ENCODE data around the gene CCNYL1.
"Not testable (repeated sequence)": the region's sequence is repeated elsewhere in the genome, so short reads cannot be mapped to it uniquely, and the experiment has no call there.

Gene CCNYL1

DNA sequence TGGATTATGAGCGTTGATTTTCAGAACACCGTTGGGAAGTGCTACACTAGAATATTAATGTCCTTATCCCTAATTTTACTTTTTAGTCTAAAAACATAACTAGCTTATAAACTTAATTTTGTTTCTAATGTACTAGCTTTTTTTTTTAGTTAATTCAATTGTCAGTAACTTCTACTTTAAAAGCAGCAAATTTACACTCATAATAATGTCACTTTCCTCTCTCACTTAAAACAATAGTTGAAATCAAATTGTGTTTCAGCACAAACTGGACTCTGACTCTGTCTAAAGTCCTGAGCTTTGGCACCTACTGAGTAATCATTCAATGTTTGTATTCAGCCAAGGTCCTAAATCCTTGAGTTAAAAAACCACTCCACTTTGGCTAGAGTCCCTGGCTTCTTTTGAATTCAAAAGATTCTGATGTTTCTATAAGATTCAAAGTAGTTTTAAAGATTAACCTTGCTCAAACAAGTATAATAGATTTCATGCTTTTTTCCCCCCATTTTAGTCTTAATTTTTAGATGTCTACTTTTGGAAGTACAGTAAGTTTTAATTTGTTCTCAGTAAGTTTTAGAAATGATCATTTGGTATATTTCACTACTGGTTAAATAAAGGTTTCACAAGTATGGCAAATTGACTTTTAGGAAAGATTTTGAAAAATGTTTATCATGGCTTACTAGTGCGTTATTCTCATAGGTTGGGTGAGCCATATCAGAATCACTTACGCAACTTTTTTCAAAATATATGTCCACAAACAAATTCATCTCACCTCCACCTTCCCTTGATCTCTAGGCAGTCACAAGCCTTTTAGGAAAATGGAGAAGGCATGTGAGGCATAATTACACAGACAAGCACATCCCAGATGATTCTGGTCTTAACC is 23.4 kb downstream of the CCNYL1 start:
- H3K4me3 ChIP-seq (replicated peaks; ENCODE audit: low read depth, low read length), result no peak overlapping the region
- TF ChIP-seq, protein P1, sequence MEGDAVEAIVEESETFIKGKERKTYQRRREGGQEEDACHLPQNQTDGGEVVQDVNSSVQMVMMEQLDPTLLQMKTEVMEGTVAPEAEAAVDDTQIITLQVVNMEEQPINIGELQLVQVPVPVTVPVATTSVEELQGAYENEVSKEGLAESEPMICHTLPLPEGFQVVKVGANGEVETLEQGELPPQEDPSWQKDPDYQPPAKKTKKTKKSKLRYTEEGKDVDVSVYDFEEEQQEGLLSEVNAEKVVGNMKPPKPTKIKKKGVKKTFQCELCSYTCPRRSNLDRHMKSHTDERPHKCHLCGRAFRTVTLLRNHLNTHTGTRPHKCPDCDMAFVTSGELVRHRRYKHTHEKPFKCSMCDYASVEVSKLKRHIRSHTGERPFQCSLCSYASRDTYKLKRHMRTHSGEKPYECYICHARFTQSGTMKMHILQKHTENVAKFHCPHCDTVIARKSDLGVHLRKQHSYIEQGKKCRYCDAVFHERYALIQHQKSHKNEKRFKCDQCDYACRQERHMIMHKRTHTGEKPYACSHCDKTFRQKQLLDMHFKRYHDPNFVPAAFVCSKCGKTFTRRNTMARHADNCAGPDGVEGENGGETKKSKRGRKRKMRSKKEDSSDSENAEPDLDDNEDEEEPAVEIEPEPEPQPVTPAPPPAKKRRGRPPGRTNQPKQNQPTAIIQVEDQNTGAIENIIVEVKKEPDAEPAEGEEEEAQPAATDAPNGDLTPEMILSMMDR (IDR thresholded peaks at IDR 0.05; ENCODE audit: low read length, missing control alignments), result no peak
- no peak for DNase-seq (ENCODE audit: low read depth)

DNA sequence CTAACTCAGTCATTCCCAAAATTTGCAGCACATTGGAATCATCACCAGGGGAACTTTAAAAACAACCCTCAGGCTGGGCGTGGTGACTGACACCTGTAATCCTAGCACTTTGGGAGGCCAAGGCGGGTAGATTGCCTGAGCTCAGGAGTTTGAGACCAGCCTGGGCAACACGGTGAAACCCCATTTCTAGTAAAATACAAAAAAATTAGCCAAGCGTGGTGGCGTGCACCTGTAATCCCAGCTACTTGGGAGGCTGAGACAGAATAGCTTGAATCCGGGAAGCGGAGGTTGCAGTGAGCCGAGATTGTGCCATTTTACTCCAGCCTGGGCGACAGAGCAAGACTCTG is 24.0 kb downstream of the CCNYL1 start:
- not testable (repeated sequence) for H3K4me3 ChIP-seq (replicated peaks; ENCODE audit: low read depth, low read length); DNase-seq (ENCODE audit: low read depth)

DNA sequence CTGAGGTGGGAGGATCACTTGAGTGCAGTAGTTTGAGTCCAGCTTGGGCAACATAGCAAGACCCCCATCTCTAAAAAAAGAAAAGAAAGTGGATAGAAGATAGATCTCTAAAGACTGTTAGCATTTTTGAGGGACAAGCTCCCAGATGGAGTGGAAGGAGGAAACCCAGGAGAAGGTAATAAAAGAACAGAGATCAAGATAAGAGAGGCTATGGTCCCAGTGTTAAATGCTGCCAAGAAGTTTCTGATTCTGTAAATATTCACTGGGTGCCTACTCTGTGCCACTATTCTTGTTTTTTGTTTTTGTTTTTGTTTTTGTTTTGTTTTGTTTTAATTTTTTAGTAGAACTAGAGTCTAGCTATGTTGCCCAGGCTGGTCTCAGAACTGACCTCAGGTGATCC is 32.1 kb downstream of the CCNYL1 start:
- no peak overlapping the region for H3K4me3 ChIP-seq (replicated peaks; ENCODE audit: low read depth, low read length)
- DNase-seq (ENCODE audit: low read depth), result no peak
- TF ChIP-seq, protein P1 (IDR thresholded peaks at IDR 0.05; ENCODE audit: low read length, missing control alignments), result no peak

DNA sequence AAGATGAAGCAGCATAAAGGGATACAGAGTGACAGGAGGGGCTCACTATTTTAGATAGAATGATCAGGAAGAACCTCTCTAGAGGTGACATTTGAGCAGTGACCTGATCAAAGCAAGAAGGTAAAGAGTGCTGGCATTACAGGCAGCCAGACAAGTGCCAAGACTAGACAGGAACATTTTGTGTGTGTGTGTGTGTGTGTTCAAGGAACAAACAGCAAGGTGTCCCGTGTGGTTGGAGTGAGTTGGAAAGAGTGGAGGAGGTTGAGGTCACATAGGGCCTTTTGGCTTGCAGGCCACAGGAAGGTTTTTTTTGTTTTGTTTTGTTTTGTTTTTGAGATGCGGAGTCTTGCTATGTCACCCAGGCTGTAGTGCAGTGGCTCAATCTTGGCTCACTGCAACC is 32.6 kb downstream of the CCNYL1 start:
- TF ChIP-seq, protein P1 (IDR thresholded peaks at IDR 0.05; ENCODE audit: low read length, missing control alignments), result no peak
- DNase-seq (ENCODE audit: low read depth), result no peak
- H3K4me3 ChIP-seq (replicated peaks; ENCODE audit: low read depth, low read length), result no peak overlapping the region

DNA sequence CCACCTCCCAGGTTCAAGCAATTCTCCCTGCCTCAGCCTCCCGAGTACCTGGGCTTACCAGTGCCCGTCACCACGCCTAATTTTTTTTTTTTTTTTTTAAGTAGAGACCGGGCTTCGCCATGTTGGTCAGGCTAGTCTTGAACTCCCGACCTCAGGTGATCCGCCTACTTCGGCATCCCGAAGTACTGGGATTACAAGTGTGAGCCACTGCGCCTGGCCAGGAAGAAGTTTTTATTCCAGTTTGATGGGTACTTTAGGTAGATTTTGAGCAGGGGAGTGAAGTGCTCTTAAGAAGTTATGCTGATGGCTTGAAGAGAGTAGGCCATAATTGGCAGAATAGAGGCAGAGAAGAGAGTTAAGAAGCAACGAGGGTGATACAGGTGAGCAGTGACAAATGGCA is 33.0 kb downstream of the CCNYL1 start:
- DNase-seq (ENCODE audit: low read depth), result no peak
- TF ChIP-seq, protein P1 (IDR thresholded peaks at IDR 0.05; ENCODE audit: low read length, missing control alignments), result no peak
- H3K4me3 ChIP-seq (replicated peaks; ENCODE audit: low read depth, low read length), result no peak overlapping the region

DNA sequence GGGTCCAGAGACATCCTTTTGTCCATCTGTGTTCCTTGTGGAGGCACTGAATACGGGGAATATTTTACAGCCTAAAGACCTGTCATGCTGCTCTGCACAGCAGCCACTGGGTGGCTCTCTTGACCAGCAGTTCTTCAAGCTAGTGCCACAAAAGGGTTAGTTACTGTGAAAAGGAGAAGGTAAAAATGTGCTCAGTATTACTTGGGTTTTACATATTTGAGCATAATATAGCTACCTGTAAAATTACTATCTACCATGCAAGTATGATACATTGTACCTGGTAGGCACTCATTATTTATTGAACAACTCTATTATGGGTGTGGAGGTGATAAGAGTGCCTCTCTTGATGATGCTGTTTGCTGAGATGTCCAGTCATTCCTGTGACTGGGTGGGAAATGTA is 34.7 kb downstream of the CCNYL1 start:
- TF ChIP-seq, protein P1 (IDR thresholded peaks at IDR 0.05; ENCODE audit: low read length, missing control alignments), result peak; percentile 100
- peak; percentile 85 for DNase-seq (ENCODE audit: low read depth)
- no peak overlapping the region for H3K4me3 ChIP-seq (replicated peaks; ENCODE audit: low read depth, low read length)

DNA sequence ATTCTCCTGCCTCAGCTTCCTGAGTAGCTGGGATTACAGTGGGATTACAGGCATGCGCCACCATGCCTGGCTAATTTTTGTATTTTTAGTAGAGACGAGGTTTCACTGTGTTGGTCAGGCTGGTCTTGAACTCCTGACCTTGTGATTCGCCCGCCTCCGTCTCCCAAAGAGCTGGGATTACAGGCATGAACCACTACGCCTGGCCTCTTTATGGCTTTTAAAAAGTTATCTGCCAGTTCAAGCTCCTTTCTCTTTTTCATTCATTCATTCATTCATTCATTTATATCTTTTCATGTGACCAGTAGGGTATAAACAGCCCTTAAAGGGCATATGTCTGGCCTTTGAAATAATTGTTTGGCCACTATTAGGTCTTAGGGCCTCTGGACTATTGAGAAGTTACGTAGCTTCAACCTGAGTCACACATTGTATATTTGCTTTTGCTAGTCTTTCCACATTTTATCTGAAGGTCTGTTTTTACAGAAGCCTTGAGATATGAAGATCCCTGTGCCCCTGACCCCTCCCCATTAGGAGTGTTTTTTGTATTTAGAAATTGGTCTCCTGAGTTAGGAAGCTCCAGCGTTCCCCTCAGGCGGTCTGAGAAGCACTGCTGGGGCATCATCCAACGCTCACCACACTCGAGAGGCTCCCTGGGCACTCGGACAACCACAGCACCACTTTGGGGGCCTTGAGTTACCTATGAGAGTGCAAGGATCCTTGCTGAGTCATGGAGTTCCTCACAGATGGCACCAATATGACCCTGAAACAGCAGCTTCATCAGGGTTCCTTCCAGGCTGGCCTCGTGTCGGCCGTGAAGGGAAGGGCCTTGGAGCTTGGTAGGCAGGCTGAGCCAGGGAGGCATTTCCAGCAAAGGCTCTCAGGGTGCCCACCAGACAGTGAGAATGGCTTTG is 36.5 kb downstream of the CCNYL1 start:
- H3K4me3 ChIP-seq (replicated peaks; ENCODE audit: low read depth, low read length), result no peak overlapping the region
- TF ChIP-seq, protein P1 (IDR thresholded peaks at IDR 0.05; ENCODE audit: low read length, missing control alignments), result no peak
- no peak for DNase-seq (ENCODE audit: low read depth)
